ENCODE results near the gene PLK1. TPM values are rescaled to one million over a fixed set of nuclear protein-coding genes. Genes with fewer than 3 reads are reported as not detected.
A peak's percentile ranks its signal among the peaks of the same experiment; 100 is the strongest.

Gene PLK1
- total RNA-seq, 2 experiments from 2014 or later, result 76.5 to 84.8 TPM

GRCh38 chr16:23689442-23690187 is 10.9 kb downstream of the PLK1 start:
- Mint-ChIP-seq H3K4me3 (no peak overlapping the region), H3K27me3 (no peaks in the 10 kb centered on the region), H3K36me3 (peaks cover 45% of the 10 kb centered on the region), H3K4me1 (peaks cover 7% of the 10 kb centered on the region), H3K9me3 (no peaks in the 10 kb centered on the region), H3K27ac (no peak overlapping the region)
- no peak for DNase-seq
- ATAC-seq (ENCODE audit: low read depth), result no peak
- POLR2A ChIA-PET, result interaction anchor here (1.2 to 3.8 kb wide), 2 partner anchors 10 to 49 kb away, joined by 3 to 21 read pairs; partner anchors contain the start of genes PALB2 and PLK1

- no peak for ATAC-seq (ENCODE audit: low read depth)
These were observed 12.2 kb downstream of the PLK1 start for GRCh38 chr16:23690771-23691482.

GRCh38 chr16:23691483-23692189 is 12.9 kb downstream of the PLK1 start:
- no peak overlapping the region for H3K4me3 Mint-ChIP-seq
- no peaks in the 10 kb centered on the region for H3K27me3 Mint-ChIP-seq
- no peak for ATAC-seq (ENCODE audit: low read depth)
- DNase-seq, result no peak
- POLR2A ChIA-PET, result interaction anchor here (0.5 to 3.8 kb wide), 2 partner anchors 12 to 851 kb away, joined by 4 to 21 read pairs; partner anchors contain the start of gene PLK1
- no peaks in the 10 kb centered on the region for H3K9me3 Mint-ChIP-seq
- peaks cover 6% of the 10 kb centered on the region for H3K4me1 Mint-ChIP-seq
- H3K27ac Mint-ChIP-seq, result no peak overlapping the region
- H3K36me3 Mint-ChIP-seq, result peaks cover 37% of the 10 kb centered on the region

More at GRCh38 chr16:23690771-23691482, 12.2 kb downstream of the PLK1 start:
- DNase-seq, result no peak
- H3K36me3 Mint-ChIP-seq, result peaks cover 39% of the 10 kb centered on the region
- H3K4me1 Mint-ChIP-seq, result peaks cover 6% of the 10 kb centered on the region
- H3K4me3 Mint-ChIP-seq, result no peak overlapping the region
- no peak overlapping the region for H3K27ac Mint-ChIP-seq
- no peaks in the 10 kb centered on the region for H3K9me3 Mint-ChIP-seq
- POLR2A ChIA-PET, result interaction anchor here (1.2 to 3.8 kb wide), 2 partner anchors 12 to 50 kb away, joined by 3 to 21 read pairs; partner anchors contain the start of genes PALB2 and PLK1
- no peaks in the 10 kb centered on the region for H3K27me3 Mint-ChIP-seq

GRCh38 chr16:23692190-23692837 is 13.6 kb downstream of the PLK1 start:
- Mint-ChIP-seq H3K4me1 (peaks cover 6% of the 10 kb centered on the region), H3K27me3 (no peaks in the 10 kb centered on the region), H3K36me3 (peaks cover 31% of the 10 kb centered on the region), H3K4me3 (no peak overlapping the region), H3K9me3 (no peaks in the 10 kb centered on the region), H3K27ac (no peak overlapping the region)
- no peak for ATAC-seq (ENCODE audit: low read depth)
- DNase-seq, result no peak
- POLR2A ChIA-PET, result interaction anchor here (0.5 to 1.1 kb wide), 3 partner anchors 8 to 851 kb away, joined by 3 to 4 read pairs (median 3); partner anchors contain the start of gene PLK1

- ATAC-seq (ENCODE audit: low read depth) (no peak), DNase-seq (no peak)
- H3K4me1 Mint-ChIP-seq, result peaks cover 6% of the 10 kb centered on the region
- no peaks in the 10 kb centered on the region for H3K9me3 Mint-ChIP-seq
- H3K36me3 Mint-ChIP-seq, result peaks cover 16% of the 10 kb centered on the region
- peaks cover 4% of the 10 kb centered on the region for H3K27me3 Mint-ChIP-seq
- POLR2A ChIA-PET, result interaction anchor here (0.9 to 1.1 kb wide), 2 partner anchors 14 to 16 kb away, joined by 3 read pairs; partner anchors contain the start of gene PLK1
- H3K4me3 Mint-ChIP-seq, result peak overlapping the region; percentile 10
- no peak overlapping the region for H3K27ac Mint-ChIP-seq
These were observed 15.6 kb downstream of the PLK1 start for GRCh38 chr16:23694265-23694643.

GRCh38 chr16:23694644-23695373 is 16.1 kb downstream of the PLK1 start:
- Mint-ChIP-seq H3K4me1 (peaks cover 6% of the 10 kb centered on the region), H3K27me3 (peaks cover 4% of the 10 kb centered on the region), H3K27ac (no peak overlapping the region), H3K9me3 (no peaks in the 10 kb centered on the region), H3K4me3 (peak overlapping the region; percentile 10), H3K36me3 (peaks cover 12% of the 10 kb centered on the region)
- POLR2A ChIA-PET, result interaction anchor here (0.5 to 1.1 kb wide), 4 partner anchors 15 to 360 kb away, joined by 3 to 10 read pairs (median 4); partner anchors contain the start of gene PLK1
- ATAC-seq (ENCODE audit: low read depth) (peak; percentile 32), DNase-seq (no peak)

GRCh38 chr16:23695756-23696155 is 17.1 kb downstream of the PLK1 start:
- no peak for ATAC-seq (ENCODE audit: low read depth)
- peaks cover 5% of the 10 kb centered on the region for H3K27me3 Mint-ChIP-seq
- no peaks in the 10 kb centered on the region for H3K9me3 Mint-ChIP-seq
- POLR2A ChIA-PET, result interaction anchor here (0.7 kb wide), 1 partner anchor 361 kb away, joined by 10 read pairs; no protein-coding TSS in a partner anchor
- H3K4me3 Mint-ChIP-seq, result no peak overlapping the region
- peaks cover 6% of the 10 kb centered on the region for H3K4me1 Mint-ChIP-seq
- no peak overlapping the region for H3K27ac Mint-ChIP-seq
- peaks cover 8% of the 10 kb centered on the region for H3K36me3 Mint-ChIP-seq
- no peak for DNase-seq

- Mint-ChIP-seq H3K27me3 (peaks cover 10% of the 10 kb centered on the region), H3K9me3 (peaks cover 3% of the 10 kb centered on the region), H3K4me1 (peaks cover 6% of the 10 kb centered on the region), H3K4me3 (no peak overlapping the region), H3K27ac (no peak overlapping the region), H3K36me3 (peaks cover 2% of the 10 kb centered on the region)
- ATAC-seq (ENCODE audit: low read depth) (peak; percentile 54), DNase-seq (no peak)
- POLR2A ChIA-PET, result no interaction called here
These were observed 20.4 kb downstream of the PLK1 start for GRCh38 chr16:23699100-23699499.

- POLR2A ChIA-PET, result no interaction called here
- Mint-ChIP-seq H3K4me1 (peaks cover 2% of the 10 kb centered on the region), H3K36me3 (peaks cover 2% of the 10 kb centered on the region), H3K4me3 (no peak overlapping the region), H3K27ac (no peak overlapping the region), H3K9me3 (peaks cover 3% of the 10 kb centered on the region), H3K27me3 (peaks cover 10% of the 10 kb centered on the region)
- DNase-seq (no peak), ATAC-seq (ENCODE audit: low read depth) (no peak)
These were observed 21.4 kb downstream of the PLK1 start for GRCh38 chr16:23700093-23700492.

GRCh38 chr16:23700509-23700908 is 21.8 kb downstream of the PLK1 start:
- Mint-ChIP-seq H3K36me3 (peaks cover 2% of the 10 kb centered on the region), H3K4me1 (peaks cover 2% of the 10 kb centered on the region), H3K27me3 (peaks cover 10% of the 10 kb centered on the region), H3K9me3 (peaks cover 3% of the 10 kb centered on the region), H3K27ac (no peak overlapping the region), H3K4me3 (no peak overlapping the region)
- POLR2A ChIA-PET, result no interaction called here
- DNase-seq (no peak), ATAC-seq (ENCODE audit: low read depth) (no peak)

GRCh38 chr16:23701045-23701444 is 22.4 kb downstream of the PLK1 start:
- Mint-ChIP-seq H3K9me3 (peaks cover 3% of the 10 kb centered on the region), H3K4me3 (no peak overlapping the region), H3K36me3 (peaks cover 2% of the 10 kb centered on the region), H3K27ac (no peak overlapping the region), H3K27me3 (peaks cover 10% of the 10 kb centered on the region), H3K4me1 (peaks cover 2% of the 10 kb centered on the region)
- no peak for DNase-seq
- ATAC-seq (ENCODE audit: low read depth), result no peak
- POLR2A ChIA-PET, result interaction anchor here (0.7 kb wide), 2 partner anchors 22 to 91 kb away, joined by 3 read pairs; no protein-coding TSS in a partner anchor

GRCh38 chr16:23702951-23703350 is 24.3 kb downstream of the PLK1 start:
- peaks cover 2% of the 10 kb centered on the region for H3K4me1 Mint-ChIP-seq
- POLR2A ChIA-PET, result no interaction called here
- no peak for DNase-seq
- ATAC-seq (ENCODE audit: low read depth), result no peak
- H3K27me3 Mint-ChIP-seq, result peaks cover 6% of the 10 kb centered on the region
- H3K27ac Mint-ChIP-seq, result no peak overlapping the region
- H3K36me3 Mint-ChIP-seq, result peaks cover 2% of the 10 kb centered on the region
- no peak overlapping the region for H3K4me3 Mint-ChIP-seq
- peaks cover 3% of the 10 kb centered on the region for H3K9me3 Mint-ChIP-seq

All from activated naive CD8-positive, alpha-beta T cell treated with anti-CD3 and anti-CD28 coated beads, Interleukin-2, amount 10 ng/mL, durations not matched to agents 7 days and 5 days (primary cell).